Skeletal muscle satellite cell (primary cell): Measurements from ENCODE around the gene KDM2B.

Source experiments
- H3K27me3 ChIP-seq: 2 replicates; pipeline ENCODE4 v1.7.0; 2013; ENCODE audit warnings: low read length; ENCODE audit not compliant: control insufficient read depth, insufficient read depth
- H3K36me3 ChIP-seq: 2 replicates; pipeline ENCODE4 v1.7.0; 2013; ENCODE audit warnings: mild to moderate bottlenecking, control low read depth, low read length; ENCODE audit not compliant: insufficient read depth
- H3K4me1 ChIP-seq: 2 replicates; pipeline ENCODE4 v1.7.0; 2013; ENCODE audit warnings: low read length; ENCODE audit not compliant: control insufficient read depth, insufficient read depth
- H3K4me2 ChIP-seq: 2 replicates; pipeline ENCODE4 v1.7.0; 2013; ENCODE audit warnings: mild to moderate bottlenecking, low read length
- H3K4me3 ChIP-seq: 2 replicates; pipeline ENCODE4 v1.7.0; 2013; ENCODE audit warnings: low read length
- H3K9ac ChIP-seq: 2 replicates; pipeline ENCODE4 v1.7.0; 2013; ENCODE audit warnings: mild to moderate bottlenecking, low read depth, low read length, moderate library complexity
- H3K9me3 ChIP-seq: replicated peaks from 2 replicates; pipeline ENCODE4 v1.7.0; 2013; ENCODE audit warnings: mild to moderate bottlenecking, control low read depth, low read length

Gene KDM2B

GRCh38 chr12:121533394-121534090, 47.3 kb downstream of the KDM2B start:
- H3K4me3 ChIP-seq: no peak overlapping the region
- no peaks in the 10 kb centered on the region for H3K27me3 ChIP-seq
- H3K9ac ChIP-seq: no peak overlapping the region
- H3K9me3 ChIP-seq: no peaks in the 10 kb centered on the region
- peaks cover 32% of the 10 kb centered on the region for H3K4me1 ChIP-seq
- H3K36me3 ChIP-seq: peaks cover 4% of the 10 kb centered on the region
- no peak overlapping the region for H3K4me2 ChIP-seq

- H3K9ac ChIP-seq: no peak overlapping the region
- no peaks in the 10 kb centered on the region for H3K9me3 ChIP-seq
- H3K4me1 ChIP-seq: peaks cover 27% of the 10 kb centered on the region
These were observed 48.1 kb downstream of the KDM2B start for GRCh38 chr12:121532503-121533393.

GRCh38 chr12:121531356-121531750, 49.5 kb downstream of the KDM2B start:
- Histone ChIP-seq H3K36me3 (peaks cover 4% of the 10 kb centered on the region), H3K4me3 (no peak overlapping the region), H3K27me3 (no peaks in the 10 kb centered on the region), H3K4me2 (no peak overlapping the region), H3K9ac (no peak overlapping the region), H3K9me3 (no peaks in the 10 kb centered on the region), H3K4me1 (peaks cover 15% of the 10 kb centered on the region)

More at GRCh38 chr12:121532503-121533393, 48.1 kb downstream of the KDM2B start:
- Histone ChIP-seq H3K4me2 (no peak overlapping the region), H3K27me3 (no peaks in the 10 kb centered on the region), H3K4me3 (no peak overlapping the region), H3K36me3 (peaks cover 4% of the 10 kb centered on the region)

- Histone ChIP-seq H3K9ac (no peak overlapping the region), H3K27me3 (no peaks in the 10 kb centered on the region), H3K4me1 (peaks cover 9% of the 10 kb centered on the region), H3K36me3 (peaks cover 4% of the 10 kb centered on the region), H3K4me2 (no peak overlapping the region), H3K9me3 (no peaks in the 10 kb centered on the region), H3K4me3 (no peak overlapping the region)
These were observed 50.0 kb downstream of the KDM2B start for GRCh38 chr12:121530600-121531355.

GRCh38 chr12:121529184-121529583, 51.6 kb downstream of the KDM2B start:
- Histone ChIP-seq H3K27me3 (no peaks in the 10 kb centered on the region), H3K36me3 (peaks cover 4% of the 10 kb centered on the region), H3K4me1 (peaks cover 6% of the 10 kb centered on the region), H3K9me3 (no peaks in the 10 kb centered on the region), H3K9ac (no peak overlapping the region), H3K4me2 (no peak overlapping the region), H3K4me3 (no peak overlapping the region)

GRCh38 chr12:121525411-121525810, 55.4 kb downstream of the KDM2B start:
- no peak overlapping the region for H3K4me3 ChIP-seq

GRCh38 chr12:121524196-121524916, 56.5 kb downstream of the KDM2B start:
- Histone ChIP-seq H3K4me2 (no peak overlapping the region), H3K4me3 (no peak overlapping the region), H3K36me3 (no peaks in the 10 kb centered on the region), H3K4me1 (no peaks in the 10 kb centered on the region), H3K9me3 (no peaks in the 10 kb centered on the region), H3K9ac (no peak overlapping the region), H3K27me3 (no peaks in the 10 kb centered on the region)

More at GRCh38 chr12:121525411-121525810, 55.4 kb downstream of the KDM2B start:
- Histone ChIP-seq H3K4me2 (no peak overlapping the region), H3K27me3 (no peaks in the 10 kb centered on the region), H3K4me1 (peaks cover under 1% of the 10 kb centered on the region), H3K9ac (no peak overlapping the region), H3K36me3 (no peaks in the 10 kb centered on the region), H3K9me3 (no peaks in the 10 kb centered on the region)

GRCh38 chr12:121523741-121524140, 57.1 kb downstream of the KDM2B start:
- Histone ChIP-seq H3K36me3 (no peaks in the 10 kb centered on the region), H3K4me2 (no peak overlapping the region), H3K4me1 (no peaks in the 10 kb centered on the region), H3K4me3 (no peak overlapping the region), H3K9ac (no peak overlapping the region), H3K27me3 (no peaks in the 10 kb centered on the region), H3K9me3 (no peaks in the 10 kb centered on the region)

- Histone ChIP-seq H3K9me3 (no peaks in the 10 kb centered on the region), H3K4me2 (no peak overlapping the region), H3K36me3 (no peaks in the 10 kb centered on the region), H3K4me1 (no peaks in the 10 kb centered on the region), H3K4me3 (no peak overlapping the region), H3K9ac (no peak overlapping the region), H3K27me3 (no peaks in the 10 kb centered on the region)
These were observed 57.9 kb downstream of the KDM2B start for GRCh38 chr12:121522971-121523370.

GRCh38 chr12:121520586-121521086, 60.2 kb downstream of the KDM2B start:
- Histone ChIP-seq H3K27me3 (no peaks in the 10 kb centered on the region), H3K4me2 (no peak overlapping the region), H3K9ac (no peak overlapping the region), H3K36me3 (no peaks in the 10 kb centered on the region), H3K9me3 (no peaks in the 10 kb centered on the region), H3K4me3 (no peak overlapping the region), H3K4me1 (no peaks in the 10 kb centered on the region)
